Endothelial cell of umbilical vein (primary cell): ENCODE measurements around the gene MIA2.

Experiments
- CTCF ChIP-seq, 2 donors: IDR thresholded peaks; 1 replicate in 1 of 2; 2 replicates in 1 of 2; pipeline ENCODE4 v1.5.1; 2011; ENCODE audit warnings: low read length in 2 of 2, mild to moderate bottlenecking in 2 of 2, moderate library complexity in 2 of 2, control low read depth in 1 of 2, inconsistent platforms in 1 of 2, low read depth in 1 of 2; ENCODE audit not compliant: insufficient read depth in 1 of 2; ENCODE audit errors: extremely low read depth in 1 of 2
- EZH2 ChIP-seq: IDR thresholded peaks from 2 replicates; pipeline ENCODE4 v1.6.1; 2012; ENCODE audit warnings: borderline replicate concordance, low read depth, mild to moderate bottlenecking, moderate library complexity, low read length, inconsistent platforms; ENCODE audit not compliant: severe bottlenecking
- JUN ChIP-seq: IDR thresholded peaks from 2 replicates; pipeline ENCODE4 v1.6.1; 2011; ENCODE audit warnings: borderline replicate concordance, low read depth; ENCODE audit not compliant: insufficient read length, insufficient read depth
- MYC ChIP-seq: IDR thresholded peaks from one replicate; pipeline ENCODE4 v1.6.1; 2011; ENCODE audit warnings: mild to moderate bottlenecking, low read depth, low read length
- POLR2A ChIP-seq: IDR thresholded peaks from 2 replicates; pipeline ENCODE4 v1.6.1; 2012; ENCODE audit warnings: low read depth, mild to moderate bottlenecking, control low read depth, low read length
- POLR2AphosphoS5 ChIP-seq: IDR thresholded peaks from 2 replicates; pipeline ENCODE4 v1.6.1; 2012; ENCODE audit warnings: low read depth, mild to moderate bottlenecking, control low read depth, low read length, moderate library complexity; ENCODE audit not compliant: insufficient read depth

- no peak for TF ChIP-seq CTCF (IDR thresholded peaks at IDR 0.05; ENCODE audit: extremely low read depth in 1 of 2, insufficient read depth in 1 of 2, low read depth in 1 of 2, low read length in 2 of 2)
- no peak for TF ChIP-seq POLR2A
- no peak for TF ChIP-seq POLR2AphosphoS5
- TF ChIP-seq EZH2 = no peak
- no peak for TF ChIP-seq MYC
- no peak for TF ChIP-seq JUN
Measured at GRCh38 chr14:39264558-39264957, 30.8 kb downstream of the MIA2 start.
